AG09309 (cell line): ENCODE results near the gene NEGR1.
"Not testable (repeated sequence)": the region's sequence is repeated elsewhere in the genome, so short reads cannot be mapped to it uniquely, and the experiment has no call there.

Experiments used
- DNase-seq: peaks from one replicate; pipeline ENCODE4 v3.0.0-alpha.2; 2010; ENCODE audit warnings: low read depth
- H3K4me3 ChIP-seq: 2 replicates; pipeline ENCODE4 v1.5.1; 2011; ENCODE audit warnings: mild to moderate bottlenecking, low read depth, low read length, moderate library complexity; ENCODE audit not compliant: control insufficient read depth
- TF ChIP-seq, protein P1 (sequence below): IDR thresholded peaks from 2 replicates; pipeline ENCODE4 v1.5.1; 2011; ENCODE audit warnings: mild to moderate bottlenecking, low read depth, low read length, inconsistent platforms; ENCODE audit not compliant: insufficient read depth, control insufficient read depth; ENCODE audit errors: missing control alignments

Gene NEGR1

DNA sequence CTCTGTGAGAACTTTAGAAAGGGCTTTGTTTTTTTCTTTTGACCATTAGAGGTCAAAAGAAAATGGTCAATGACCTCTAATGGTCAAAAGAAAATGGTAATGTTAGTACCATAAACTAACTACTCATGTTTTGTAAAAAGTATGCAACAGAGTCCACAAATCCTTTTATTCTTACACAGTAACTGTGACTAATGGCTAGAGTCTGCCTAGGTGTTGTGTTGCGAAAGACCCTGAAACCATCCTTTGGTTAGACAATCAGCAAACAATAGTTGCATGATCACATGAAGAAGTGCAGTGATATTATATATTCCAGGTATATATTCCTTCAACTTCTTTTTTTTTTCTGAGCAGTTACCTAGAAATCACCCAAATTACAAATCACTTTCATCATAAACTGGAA, 40.9 kb downstream of the NEGR1 start:
- TF ChIP-seq, protein P1, sequence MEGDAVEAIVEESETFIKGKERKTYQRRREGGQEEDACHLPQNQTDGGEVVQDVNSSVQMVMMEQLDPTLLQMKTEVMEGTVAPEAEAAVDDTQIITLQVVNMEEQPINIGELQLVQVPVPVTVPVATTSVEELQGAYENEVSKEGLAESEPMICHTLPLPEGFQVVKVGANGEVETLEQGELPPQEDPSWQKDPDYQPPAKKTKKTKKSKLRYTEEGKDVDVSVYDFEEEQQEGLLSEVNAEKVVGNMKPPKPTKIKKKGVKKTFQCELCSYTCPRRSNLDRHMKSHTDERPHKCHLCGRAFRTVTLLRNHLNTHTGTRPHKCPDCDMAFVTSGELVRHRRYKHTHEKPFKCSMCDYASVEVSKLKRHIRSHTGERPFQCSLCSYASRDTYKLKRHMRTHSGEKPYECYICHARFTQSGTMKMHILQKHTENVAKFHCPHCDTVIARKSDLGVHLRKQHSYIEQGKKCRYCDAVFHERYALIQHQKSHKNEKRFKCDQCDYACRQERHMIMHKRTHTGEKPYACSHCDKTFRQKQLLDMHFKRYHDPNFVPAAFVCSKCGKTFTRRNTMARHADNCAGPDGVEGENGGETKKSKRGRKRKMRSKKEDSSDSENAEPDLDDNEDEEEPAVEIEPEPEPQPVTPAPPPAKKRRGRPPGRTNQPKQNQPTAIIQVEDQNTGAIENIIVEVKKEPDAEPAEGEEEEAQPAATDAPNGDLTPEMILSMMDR, result no peak
- no peak overlapping the region for H3K4me3 ChIP-seq
- DNase-seq, result no peak

DNA sequence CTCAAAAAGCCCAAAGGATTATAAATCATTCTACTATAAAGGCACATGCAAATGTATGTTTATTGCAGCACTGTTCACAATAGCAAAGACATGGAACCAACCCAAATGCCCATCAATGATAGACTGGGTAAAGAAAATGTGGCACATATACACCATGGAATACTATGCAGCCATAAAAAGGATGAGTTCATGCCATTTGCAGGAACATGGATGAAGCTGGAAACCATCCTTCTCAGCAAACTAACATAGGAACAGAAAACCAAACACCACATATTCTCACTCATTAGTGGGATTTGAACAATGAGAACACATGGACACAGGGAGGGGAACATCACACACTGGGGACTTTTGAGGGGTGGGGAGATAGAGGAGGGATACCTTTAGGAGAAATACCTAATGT, 46.4 kb downstream of the NEGR1 start:
- H3K4me3 ChIP-seq, DNase-seq: not testable (repeated sequence)

DNA sequence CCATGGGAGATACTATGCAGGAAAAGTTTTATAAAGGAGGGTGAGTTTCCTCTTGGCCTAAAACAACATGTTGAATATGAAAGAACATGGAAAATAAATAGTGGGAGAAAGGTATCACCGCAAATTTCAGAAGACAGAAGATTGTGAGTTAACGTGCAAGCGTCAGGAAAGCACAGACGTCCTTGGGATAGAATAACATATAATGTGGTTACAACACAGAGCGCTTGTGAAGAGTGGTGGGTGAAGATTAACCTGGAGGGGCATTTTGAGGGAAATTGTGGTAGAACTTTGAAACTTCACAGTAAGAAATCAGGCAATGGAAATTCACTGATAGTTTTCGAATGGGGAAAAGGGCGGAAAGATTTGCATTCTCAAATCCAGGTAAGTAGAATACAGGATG, 47.3 kb downstream of the NEGR1 start:
- TF ChIP-seq, protein P1, result no peak
- no peak for DNase-seq
- no peak overlapping the region for H3K4me3 ChIP-seq

DNA sequence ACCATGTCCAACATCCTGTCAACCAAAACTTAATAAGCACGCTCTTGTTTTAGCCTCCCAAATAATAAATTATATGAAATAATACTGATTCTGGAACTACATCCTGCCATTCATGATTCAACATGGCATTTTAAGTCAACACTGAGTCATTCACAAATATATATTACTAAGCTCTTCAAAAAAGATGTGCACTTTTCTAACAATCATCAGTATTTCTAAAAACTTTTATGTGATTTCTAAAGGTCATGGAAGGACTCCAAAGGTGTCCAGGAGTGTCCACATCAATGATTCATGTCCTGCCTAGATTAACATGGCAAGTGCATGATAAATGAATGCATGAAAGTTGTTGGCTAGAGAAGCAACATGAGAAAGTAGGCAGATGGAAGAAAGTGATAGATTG, 51.6 kb downstream of the NEGR1 start:
- no peak for DNase-seq
- TF ChIP-seq, protein P1, result no peak

DNA sequence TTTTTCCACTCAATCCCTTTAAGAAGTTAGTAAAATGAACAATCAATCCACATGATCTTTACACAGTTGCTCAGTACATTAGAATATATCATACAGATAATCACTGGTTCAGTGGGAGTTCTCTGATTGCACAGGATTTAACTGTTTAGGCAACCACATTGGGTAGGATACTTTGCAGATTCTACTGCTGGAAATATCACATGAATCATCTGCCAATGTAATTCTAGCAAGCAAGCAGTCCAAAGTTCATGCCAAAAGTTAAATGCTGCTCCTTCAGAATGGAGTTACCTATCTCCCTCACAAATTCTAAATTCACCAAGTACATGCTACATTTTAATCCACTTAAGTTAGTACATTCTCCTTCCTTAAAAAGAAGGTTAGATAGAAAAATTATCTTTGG, 52.4 kb downstream of the NEGR1 start:
- DNase-seq, result no peak
- TF ChIP-seq, protein P1, result no peak
- no peak overlapping the region for H3K4me3 ChIP-seq

More for the DNA sequence above, 51.6 kb downstream of the NEGR1 start:
- no peak overlapping the region for H3K4me3 ChIP-seq

DNA sequence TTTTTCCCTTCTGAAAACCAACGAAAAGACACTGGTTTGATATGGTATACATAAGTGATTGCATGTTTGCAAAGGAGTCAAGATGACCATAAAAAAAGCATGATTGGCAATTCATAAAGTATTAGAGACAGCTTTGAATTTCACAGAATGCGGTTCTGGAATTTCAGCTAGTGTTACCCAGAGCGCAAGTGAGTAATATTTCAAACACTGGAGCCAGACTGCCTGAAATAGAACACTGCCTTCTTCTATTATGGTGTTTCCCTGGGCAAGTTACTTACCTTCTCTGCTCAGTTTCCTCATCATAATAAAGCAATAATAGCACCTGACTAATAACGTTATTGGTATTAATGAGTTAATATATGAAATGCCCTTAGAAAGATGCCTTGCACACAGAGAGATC, 54.7 kb downstream of the NEGR1 start:
- H3K4me3 ChIP-seq, result no peak overlapping the region
- DNase-seq, result no peak
- TF ChIP-seq, protein P1, result no peak

DNA sequence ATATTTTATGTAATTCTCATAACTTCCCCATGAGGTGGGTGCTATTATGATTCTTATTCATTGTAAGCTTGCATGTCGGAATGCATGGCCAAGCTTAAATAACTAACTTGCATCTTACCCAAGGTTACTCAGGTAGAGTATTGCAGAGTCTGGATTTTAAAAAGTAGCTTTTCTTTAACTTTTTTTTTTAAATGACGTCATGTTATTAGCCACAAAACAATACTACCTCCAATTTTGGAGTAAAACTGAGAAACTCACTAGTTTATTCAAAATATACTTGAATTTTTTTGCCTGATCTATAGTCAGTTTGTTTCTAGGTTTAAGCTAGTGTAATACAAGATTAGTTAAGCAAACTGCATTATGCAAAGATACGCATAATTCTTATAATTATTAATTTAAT, 57.8 kb downstream of the NEGR1 start:
- TF ChIP-seq, protein P1, result no peak
- no peak overlapping the region for H3K4me3 ChIP-seq
- DNase-seq, result no peak
